PC-3 (cell line): Measurements from ENCODE around the gene PKP3.

ENCODE experiments used
- CTCF ChIP-seq: fragments of 300-600 bp; sonication (generic); conservative IDR thresholded peaks from 2 replicates; pipeline ENCODE4 v1.5.1; 2017; ENCODE audit warnings: antibody characterized with exemption, low read depth, mild to moderate bottlenecking, low read length
- EZH2 ChIP-seq: fragments of 300-600 bp; sonication (generic); IDR thresholded peaks from one replicate; pipeline ENCODE4 v1.6.1; 2017; ENCODE audit warnings: antibody characterized with exemption, mild to moderate bottlenecking, low read length; ENCODE audit not compliant: unreplicated experiment
- EZH2phosphoT487 ChIP-seq: fragments of 300-600 bp; sonication (generic); IDR thresholded peaks from 2 replicates; pipeline ENCODE4 v1.6.1; 2018; ENCODE audit warnings: mild to moderate bottlenecking, antibody characterized with exemption, low read length, borderline replicate concordance

GRCh38 chr11:429391-429790, 35.4 kb downstream of the PKP3 start:
- no peak for TF ChIP-seq EZH2phosphoT487
- TF ChIP-seq CTCF: no peak
- no peak for TF ChIP-seq EZH2
